OCI-LY3 (cell line): ENCODE results near the gene GMPR.

Source experiments
- H2AFZ ChIP-seq: fragments of 200-600, 300-600 bp; shearing (Covaris generic); 2 replicates; pipeline ENCODE4 v1.6.0; 2014; ENCODE audit warnings: antibody characterized with exemption, low read depth, low read length
- H3K27ac ChIP-seq: fragments of 200-600, 300-600 bp; sonication (generic); 2 replicates; pipeline ENCODE4 v1.5.1; 2014; ENCODE audit warnings: mild to moderate bottlenecking, low read length, moderate library complexity, mixed read lengths
- H3K27me3 ChIP-seq: fragments of 200-600, 300-600 bp; sonication (generic); 2 replicates; pipeline ENCODE4 v1.6.1; 2014; ENCODE audit warnings: low read depth, low read length, mixed read lengths
- H3K36me3 ChIP-seq: fragments of 200-600, 300-600 bp; sonication (generic); replicated peaks from 2 replicates; pipeline ENCODE3; 2014; ENCODE audit warnings: low read depth, low read length, mixed read lengths
- H3K4me1 ChIP-seq: fragments of 300-600, 200-600 bp; sonication (generic); 2 replicates; pipeline ENCODE4 v1.6.1; 2014; ENCODE audit warnings: low read length, mixed read lengths
- H3K4me2 ChIP-seq: fragments of 200-600, 300-600 bp; sonication (generic); 2 replicates; pipeline ENCODE4 v1.6.1; 2014; ENCODE audit warnings: low read length, mixed read lengths
- H3K4me3 ChIP-seq: fragments of 300-600, 200-600 bp; sonication (generic); 2 replicates; pipeline ENCODE4 v1.5.1; 2014; ENCODE audit warnings: antibody characterized with exemption, mild to moderate bottlenecking, low read length, moderate library complexity
- H3K79me2 ChIP-seq: fragments of 300-600, 200-600 bp; shearing (Covaris generic); 2 replicates; pipeline ENCODE4 v1.6.1; 2014; ENCODE audit warnings: mild to moderate bottlenecking, low read length, mixed read lengths
- H3K9ac ChIP-seq: fragments of 300-600, 200-600 bp; shearing (Covaris generic); 2 replicates; pipeline ENCODE4 v1.6.0; 2014; ENCODE audit warnings: mild to moderate bottlenecking, low read length, moderate library complexity
- H3K9me3 ChIP-seq: fragments of 200-600, 300-600 bp; shearing (Covaris generic); 2 replicates; pipeline ENCODE4 v1.6.1; 2014; ENCODE audit warnings: low read length, mixed read lengths; ENCODE audit not compliant: insufficient read depth
- H4K20me1 ChIP-seq: fragments of 200-600, 300-600 bp; sonication (generic); 2 replicates; pipeline ENCODE4 v1.6.1; 2016; ENCODE audit warnings: low read length, mixed read lengths; ENCODE audit not compliant: insufficient read depth
- EZH2phosphoT487 ChIP-seq: fragments of 200-600 bp; shearing (Covaris generic); IDR thresholded peaks from 2 replicates; pipeline ENCODE4 v1.6.1; 2018; ENCODE audit warnings: antibody characterized with exemption, mixed run types, low read depth
- TF ChIP-seq, protein P1 (sequence below): fragments of 200-600, 300-600 bp; sonication (generic); IDR thresholded peaks from 2 replicates; pipeline ENCODE4 v1.5.1; 2014; ENCODE audit warnings: antibody characterized with exemption, low read length, low read depth

GMPR gene

DNA sequence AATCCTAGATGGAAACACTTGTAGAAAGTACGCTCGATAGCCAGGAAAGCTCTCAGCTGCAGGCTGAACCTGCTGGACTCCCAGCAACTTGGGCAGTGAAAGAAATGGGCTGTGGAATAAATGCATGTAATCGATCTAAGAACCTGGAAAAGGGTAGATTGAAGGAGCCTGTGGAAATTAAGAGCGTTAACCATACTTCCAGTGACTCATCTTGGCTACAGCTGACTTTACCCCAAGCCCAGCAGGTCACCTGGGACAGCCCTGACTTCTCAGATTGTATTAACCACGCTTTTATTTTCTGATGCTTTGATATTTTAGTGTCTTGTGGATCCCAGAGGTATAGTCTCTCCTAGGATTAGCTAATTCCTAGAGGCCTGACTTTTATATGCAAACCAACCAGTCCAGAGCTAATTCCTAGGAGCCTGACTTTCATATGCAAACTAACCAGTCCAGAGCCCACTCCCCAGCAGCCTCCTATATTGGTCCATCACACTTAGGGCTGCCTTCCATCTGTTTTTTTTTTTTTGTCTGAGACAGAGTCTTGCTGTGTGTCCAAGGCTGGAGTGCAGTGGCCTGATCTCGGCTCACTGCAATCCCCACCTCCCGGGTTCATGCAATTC lies 86.3 kb downstream of the GMPR start:
- no peak overlapping the region for H3K27ac ChIP-seq
- no peak overlapping the region for H2AFZ ChIP-seq
- no peaks in the 10 kb centered on the region for H4K20me1 ChIP-seq
- no peaks in the 10 kb centered on the region for H3K9me3 ChIP-seq
- H3K4me3 ChIP-seq: no peak overlapping the region
- TF ChIP-seq, protein P1, sequence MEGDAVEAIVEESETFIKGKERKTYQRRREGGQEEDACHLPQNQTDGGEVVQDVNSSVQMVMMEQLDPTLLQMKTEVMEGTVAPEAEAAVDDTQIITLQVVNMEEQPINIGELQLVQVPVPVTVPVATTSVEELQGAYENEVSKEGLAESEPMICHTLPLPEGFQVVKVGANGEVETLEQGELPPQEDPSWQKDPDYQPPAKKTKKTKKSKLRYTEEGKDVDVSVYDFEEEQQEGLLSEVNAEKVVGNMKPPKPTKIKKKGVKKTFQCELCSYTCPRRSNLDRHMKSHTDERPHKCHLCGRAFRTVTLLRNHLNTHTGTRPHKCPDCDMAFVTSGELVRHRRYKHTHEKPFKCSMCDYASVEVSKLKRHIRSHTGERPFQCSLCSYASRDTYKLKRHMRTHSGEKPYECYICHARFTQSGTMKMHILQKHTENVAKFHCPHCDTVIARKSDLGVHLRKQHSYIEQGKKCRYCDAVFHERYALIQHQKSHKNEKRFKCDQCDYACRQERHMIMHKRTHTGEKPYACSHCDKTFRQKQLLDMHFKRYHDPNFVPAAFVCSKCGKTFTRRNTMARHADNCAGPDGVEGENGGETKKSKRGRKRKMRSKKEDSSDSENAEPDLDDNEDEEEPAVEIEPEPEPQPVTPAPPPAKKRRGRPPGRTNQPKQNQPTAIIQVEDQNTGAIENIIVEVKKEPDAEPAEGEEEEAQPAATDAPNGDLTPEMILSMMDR: no peak
- H3K9ac ChIP-seq: no peak overlapping the region
- peaks cover 23% of the 10 kb centered on the region for H3K27me3 ChIP-seq
- H3K4me1 ChIP-seq: peaks cover 11% of the 10 kb centered on the region
- no peaks in the 10 kb centered on the region for H3K36me3 ChIP-seq
- H3K4me2 ChIP-seq: no peak overlapping the region
- no peaks in the 10 kb centered on the region for H3K79me2 ChIP-seq

DNA sequence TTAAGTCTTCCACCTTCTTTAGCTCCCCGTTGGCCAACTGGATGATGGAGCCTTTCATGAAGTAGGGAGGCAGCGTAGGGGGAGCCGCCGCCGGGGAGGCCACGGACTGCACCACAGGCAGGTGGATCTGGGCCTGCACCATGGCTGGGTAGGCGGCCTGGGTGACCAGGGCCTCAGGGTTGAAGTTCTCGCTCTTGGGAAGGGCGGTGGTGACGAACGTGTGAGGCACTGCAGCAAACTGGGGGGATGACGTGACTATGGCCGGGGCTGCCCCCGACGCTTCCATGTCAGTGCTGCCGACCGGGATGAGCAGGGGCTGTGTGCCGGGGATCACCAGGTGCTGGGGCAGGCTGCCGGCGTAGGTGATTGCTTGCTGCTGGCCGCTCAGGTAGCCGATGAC lies 88.1 kb downstream of the GMPR start:
- Histone ChIP-seq H3K36me3 (no peaks in the 10 kb centered on the region), H3K4me2 (no peak overlapping the region), H3K27ac (no peak overlapping the region), H3K9ac (no peak overlapping the region), H3K79me2 (no peaks in the 10 kb centered on the region), H3K4me1 (peaks cover 5% of the 10 kb centered on the region; the same call in 1 of the 2 replicates), H2AFZ (no peak overlapping the region), H3K27me3 (peaks cover 13% of the 10 kb centered on the region), H3K4me3 (no peak overlapping the region), H4K20me1 (no peaks in the 10 kb centered on the region), H3K9me3 (no peaks in the 10 kb centered on the region)
- TF ChIP-seq, protein P1: no peak
- no peak for TF ChIP-seq EZH2phosphoT487

DNA sequence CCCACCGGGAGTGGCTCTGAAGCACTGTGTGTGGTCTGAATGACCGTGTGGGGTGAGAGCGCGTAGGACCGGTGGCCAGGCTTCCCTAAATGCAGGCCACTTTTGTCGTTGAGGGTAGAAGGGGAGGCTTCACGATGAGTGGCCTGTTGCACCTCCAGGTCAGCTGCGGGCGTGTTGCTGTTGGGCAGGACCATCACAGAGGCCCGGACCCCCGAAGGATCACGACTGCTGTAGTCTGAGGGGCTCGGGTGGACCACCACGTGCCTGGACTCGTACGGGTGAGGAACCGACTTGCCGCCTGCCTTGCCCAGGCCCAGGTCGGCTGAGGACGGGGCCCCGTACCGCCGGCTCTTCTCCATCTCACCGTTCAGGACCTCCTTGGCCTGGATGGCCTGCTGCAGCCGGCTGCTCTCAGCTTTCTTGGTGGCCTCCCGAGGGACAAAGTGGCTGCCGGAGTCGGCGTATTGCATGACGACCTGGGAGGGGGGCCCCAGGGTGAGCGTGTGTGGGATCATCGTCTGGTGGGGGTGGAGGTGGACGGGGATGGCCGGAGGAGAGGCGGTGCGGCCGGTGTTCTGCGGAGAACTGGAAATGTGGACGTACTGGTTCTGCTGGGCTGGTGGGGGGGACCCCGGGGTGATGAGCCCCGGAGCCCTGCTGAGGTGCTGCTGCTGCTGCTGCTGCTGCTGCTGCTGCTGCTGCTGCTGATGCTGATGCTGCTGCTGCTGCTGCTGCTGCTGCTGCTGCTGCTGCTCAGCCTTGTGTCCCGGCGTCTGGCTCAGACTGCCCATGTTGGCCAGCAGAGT lies 88.8 kb downstream of the GMPR start:
- Histone ChIP-seq H3K9ac (no peak overlapping the region), H3K4me1 (peaks cover 10% of the 10 kb centered on the region; the same call in 1 of the 2 replicates), H3K27ac (no peak overlapping the region), H3K4me3 (no peak overlapping the region), H2AFZ (no peak overlapping the region), H3K36me3 (no peaks in the 10 kb centered on the region), H3K79me2 (no peaks in the 10 kb centered on the region), H3K9me3 (no peaks in the 10 kb centered on the region), H3K4me2 (no peak overlapping the region), H3K27me3 (peaks cover 9% of the 10 kb centered on the region), H4K20me1 (no peaks in the 10 kb centered on the region)
- TF ChIP-seq, protein P1: no peak
- TF ChIP-seq EZH2phosphoT487: no peak

DNA sequence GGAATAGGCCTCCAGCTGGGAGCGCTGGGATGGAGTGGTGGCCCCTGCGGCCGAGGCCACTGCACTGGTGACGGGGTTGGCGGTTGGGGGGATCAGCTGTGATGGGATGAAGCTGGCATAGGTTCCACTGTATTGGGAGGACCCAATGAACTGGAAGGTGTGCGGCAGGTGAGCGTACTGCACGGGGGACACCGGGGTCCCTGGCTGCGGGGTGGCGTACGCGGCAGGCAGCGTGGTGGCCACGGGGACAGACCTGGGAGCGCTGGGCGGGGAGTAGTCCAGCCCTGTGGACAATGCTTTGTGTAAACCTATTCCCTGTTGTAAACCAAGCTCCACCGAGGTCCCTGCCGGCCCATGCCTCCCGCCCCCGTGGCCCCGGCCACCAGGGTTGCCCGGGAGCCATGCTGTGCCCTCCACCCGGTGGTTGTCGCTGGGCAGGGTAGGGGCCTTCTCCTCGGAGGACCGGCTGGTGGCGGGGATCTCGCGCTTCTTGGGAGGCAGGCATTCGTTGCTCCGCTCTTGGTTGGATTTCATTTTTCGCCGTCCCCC lies 89.5 kb downstream of the GMPR start:
- H3K36me3 ChIP-seq: no peaks in the 10 kb centered on the region
- H2AFZ ChIP-seq: no peak overlapping the region
- no peaks in the 10 kb centered on the region for H3K79me2 ChIP-seq

More for the DNA sequence above, 89.5 kb downstream of the GMPR start:
- no peak overlapping the region for H3K4me3 ChIP-seq
- H3K27me3 ChIP-seq: peaks cover 7% of the 10 kb centered on the region
- H3K4me1 ChIP-seq: peaks cover 8% of the 10 kb centered on the region; the same call in 1 of the 2 replicates
- H3K9me3 ChIP-seq: no peaks in the 10 kb centered on the region
- no peak overlapping the region for H3K27ac ChIP-seq
- no peak overlapping the region for H3K9ac ChIP-seq
- no peak for TF ChIP-seq EZH2phosphoT487
- TF ChIP-seq, protein P1: no peak
- H3K4me2 ChIP-seq: no peak overlapping the region
- H4K20me1 ChIP-seq: no peaks in the 10 kb centered on the region
